HCT116 (cell line): ENCODE measurements around the gene IL17C. TPM values are rescaled to one million over a fixed set of nuclear protein-coding genes. Genes with fewer than 3 reads are reported as not detected.

Experiments used
- ATAC-seq: fragments of 200-7000 bp; cut with Tn5 transposase; 2 replicates; pipeline ENCODE4 v1.9.1; 2020; ENCODE audit warnings: mild to moderate bottlenecking, moderate library complexity
- BruUV-seq: library from RNA; stranded (reverse); fragments of 400-500 nt; replicated peaks from 2 replicates; lab custom pipeline; 2021; lab: Mats Ljungman, UMichigan
- CTCF ChIA-PET: fragments of 300-600 bp; sonication (Branson Sonifier 250); formaldehyde crosslinking; loops from one replicate; lab custom pipeline; 2021; ENCODE audit warnings: antibody characterized with exemption; lab: Charles Lee
- POLR2A ChIA-PET: fragments of 300-600, 350-600 bp; sonication (Branson Sonifier 250); formaldehyde crosslinking; loops from one replicate; lab custom pipeline; 2021; ENCODE audit warnings: antibody characterized with exemption; lab: Charles Lee
- RAD21 ChIA-PET, 2 experiments: fragments of 300-600 bp; sonication (Branson Sonifier 250); formaldehyde crosslinking; loops; one replicate each; lab custom pipeline; 2023; ENCODE audit warnings: low total read pairs in 2 of 2; ENCODE audit not compliant: uncharacterized antibody in 2 of 2, unreplicated experiment in 2 of 2, low non-redundant PET in 1 of 2; lab: Charles Lee
- DNase-seq: peaks from one replicate; pipeline ENCODE4 v3.0.0-alpha.2; 2010; ENCODE audit warnings: low read depth, low spot score
- H2AFZ ChIP-seq: fragments of 200-600 bp; shearing (Covaris generic), sonication (generic); 2 replicates; pipeline ENCODE4 v1.6.1; 2017; ENCODE audit warnings: low read depth, mixed run types, mixed read lengths, antibody characterized with exemption, low read length; ENCODE audit not compliant: poor library complexity, severe bottlenecking
- H3K27ac ChIP-seq: 2 replicates; pipeline ENCODE4 v1.5.1; 2012; ENCODE audit warnings: low read depth, low read length
- H3K27me3 ChIP-seq: fragments of 200-600 bp; sonication (generic); 2 replicates; pipeline ENCODE4 v1.6.1; 2016; ENCODE audit warnings: mixed run types, low read length, mixed read lengths; ENCODE audit not compliant: insufficient read depth
- H3K36me3 ChIP-seq, 2 experiments: fragments of 200-500 bp in 1 of 2; fragments of 200-600 bp in 1 of 2; sonication (Bioruptor generic) in 1 of 2; sonication (generic) in 1 of 2; 2 replicates each; pipeline versions ENCODE4 v1.5.1 to v1.6.1; 2014 to 2016; ENCODE audit warnings: low read length in 2 of 2, inconsistent platforms in 1 of 2, mixed read lengths in 1 of 2, mixed run types in 1 of 2; ENCODE audit not compliant: insufficient read depth in 2 of 2, control insufficient read depth in 1 of 2
- H3K4me1 ChIP-seq, 2 experiments: fragments of 200-600 bp in 1 of 2; sonication (generic) in 1 of 2; 2 replicates each; pipeline versions ENCODE4 v1.5.1 to v1.6.1; 2012 to 2017; ENCODE audit warnings: low read length in 2 of 2, inconsistent platforms in 1 of 2, mild to moderate bottlenecking in 1 of 2, mixed read lengths in 1 of 2, mixed run types in 1 of 2, moderate library complexity in 1 of 2; ENCODE audit not compliant: insufficient read depth in 2 of 2, control insufficient read depth in 1 of 2
- H3K4me2 ChIP-seq: fragments of 200-600 bp; sonication (generic); 2 replicates; pipeline ENCODE4 v1.6.1; 2017; ENCODE audit warnings: mixed run types, low read length, mixed read lengths
- H3K4me3 ChIP-seq, 2 experiments: fragments of 200-600 bp in 1 of 2; sonication (generic) in 1 of 2; replicated peaks in 1 of 2; 2 replicates each; pipeline ENCODE4 v1.5.1; 2011 to 2016; ENCODE audit warnings: low read length in 2 of 2, control low read depth in 1 of 2, low read depth in 1 of 2, mild to moderate bottlenecking in 1 of 2, mixed read lengths in 1 of 2, mixed run types in 1 of 2
- H3K79me2 ChIP-seq: fragments of 200-600 bp; sonication (generic); 2 replicates; pipeline ENCODE4 v1.6.1; 2017; ENCODE audit warnings: mild to moderate bottlenecking, mixed run types, low read length, moderate library complexity, mixed read lengths; ENCODE audit not compliant: insufficient read depth
- H3K9ac ChIP-seq: fragments of 200-600 bp; sonication (generic); 2 replicates; pipeline ENCODE4 v1.6.1; 2016; ENCODE audit warnings: low read length, mixed read lengths
- H3K9me2 ChIP-seq: fragments of 200-600 bp; sonication (generic), shearing (Covaris generic); 2 replicates; pipeline ENCODE4 v1.6.1; 2017; ENCODE audit warnings: mixed run types, mild to moderate bottlenecking, moderate library complexity; ENCODE audit not compliant: insufficient read depth
- H3K9me3 ChIP-seq, 2 experiments: fragments of 200-500 bp in 1 of 2; fragments of 200-600 bp in 1 of 2; sonication (Bioruptor generic) in 1 of 2; sonication (generic) in 1 of 2; 2 replicates each; pipeline ENCODE4 v1.6.1; 2014 to 2017; ENCODE audit warnings: low read length in 2 of 2, mixed read lengths in 2 of 2, inconsistent platforms in 1 of 2, low read depth in 1 of 2, mild to moderate bottlenecking in 1 of 2, mixed run types in 1 of 2, moderate library complexity in 1 of 2; ENCODE audit not compliant: control insufficient read depth in 1 of 2, insufficient read depth in 1 of 2
- H4K20me1 ChIP-seq: fragments of 200-600 bp; sonication (generic), shearing (Covaris generic); 2 replicates; pipeline ENCODE4 v1.6.1; 2017; ENCODE audit warnings: mixed run types, mild to moderate bottlenecking, moderate library complexity; ENCODE audit not compliant: insufficient read depth
- CEBPB ChIP-seq: IDR thresholded peaks from 2 replicates; pipeline ENCODE4 v1.6.1; 2012; ENCODE audit warnings: low read depth
- CTCF ChIP-seq, 3 experiments: fragments of 200-600 bp in 1 of 3; sonication (generic) in 1 of 3; IDR thresholded peaks in 2 of 3; conservative IDR thresholded peaks in 1 of 3; 2 replicates each; pipeline ENCODE4 v1.5.1; 2012 to 2017; ENCODE audit warnings: low read depth in 2 of 3, low read length in 2 of 3, antibody characterized with exemption in 1 of 3, borderline replicate concordance in 1 of 3, control low read depth in 1 of 3, mild to moderate bottlenecking in 1 of 3, mixed read lengths in 1 of 3, mixed run types in 1 of 3, moderate library complexity in 1 of 3; ENCODE audit not compliant: insufficient read depth in 1 of 3
- ELF1 ChIP-seq: IDR thresholded peaks from 2 replicates; pipeline ENCODE4 v1.6.1; 2012; ENCODE audit warnings: low read depth, borderline replicate concordance
- EZH2 ChIP-seq: fragments of 200-600 bp; sonication (generic); IDR thresholded peaks from 2 replicates; pipeline ENCODE4 v1.6.1; 2017; ENCODE audit warnings: antibody characterized with exemption, mixed run types
- POLR2A ChIP-seq: IDR thresholded peaks from 2 replicates; pipeline ENCODE4 v1.7.0; 2011; ENCODE audit warnings: borderline replicate concordance; ENCODE audit not compliant: insufficient read depth, insufficient read length; ENCODE audit errors: extremely low read depth
- SIN3A ChIP-seq: IDR thresholded peaks from 2 replicates; pipeline ENCODE4 v1.6.1; 2012; ENCODE audit warnings: low read depth
- SRF ChIP-seq: IDR thresholded peaks from 2 replicates; pipeline ENCODE4 v1.6.1; 2012; ENCODE audit warnings: low read depth
- ZFX ChIP-seq: fragments of 450-650 bp; IDR thresholded peaks from 2 replicates; pipeline ENCODE4 v1.6.1; 2017
- intact Hi-C: fragments of 100-400 bp; cut with micrococcal nuclease; formaldehyde crosslinking; loops from 2 replicates; pipeline ENCODE4 v1.10.0; 2022
- total RNA-seq: library from RNA; stranded (reverse); gene quantifications from one replicate; pipeline ENCODE4 v1.2.1, GENCODE V29; 2021; ENCODE audit not compliant: unreplicated experiment
- TF ChIP-seq, protein P1 (sequence below): IDR thresholded peaks from 2 replicates; pipeline ENCODE4 v1.6.1; 2012
- TF ChIP-seq, protein P2 (sequence below): IDR thresholded peaks from 2 replicates; pipeline ENCODE4 v1.6.1; 2012
- TF ChIP-seq, protein P3 (sequence below): IDR thresholded peaks from 2 replicates; pipeline ENCODE4 v1.6.1; 2012; ENCODE audit warnings: low read depth

The IL17C gene
- total RNA-seq, 1 experiment from 2014 or later = not detected

- TF ChIP-seq ELF1 (no peak), CTCF (IDR thresholded peaks at IDR 0.05 in 2 of 3, conservative IDR thresholded peaks at IDR 0.05 in 1 of 3; ENCODE audit: borderline replicate concordance in 1 of 3, insufficient read depth in 1 of 3, low read depth in 2 of 3, low read length in 2 of 3) (no peak)
Observed at GRCh38 chr16:88595101-88595500, 43.3 kb upstream of the IL17C start (continued).

- Histone ChIP-seq H3K4me3 (no peak overlapping the region), H3K9me3 (no peaks in the 10 kb centered on the region), H3K4me2 (no peak overlapping the region), H3K4me1 (no peaks in the 10 kb centered on the region), H3K9me2 (no peaks in the 10 kb centered on the region), H3K36me3 (peaks cover 48 to 50% of the 10 kb centered on the region in 2 experiments; a peak in 3 of 4 replicates), H4K20me1 (peaks cover 4% of the 10 kb centered on the region; the same call in 1 of the 2 replicates)
- ATAC-seq = no peak
- intact Hi-C loops = no loop called here
- CTCF ChIA-PET = no interaction called here
- no peak for TF ChIP-seq SRF
- TF ChIP-seq, all 23 proteins: peak for 0
- Histone ChIP-seq H3K79me2 (peaks cover 84% of the 10 kb centered on the region), H2AFZ (no peak overlapping the region), H3K27me3 (no peaks in the 10 kb centered on the region), H3K27ac (no peak overlapping the region), H3K9ac (no peak overlapping the region)
- no peak for DNase-seq
- ChIA-PET RAD21 (interaction anchor here in 1 of 2 experiments (0.7 kb wide), 1 partner anchor 98 kb away, joined by 3 read pairs; no protein-coding TSS in a partner anchor), POLR2A (no interaction called here)
- BruUV-seq = no TSS peak
Observed at GRCh38 chr16:88595921-88596320, 42.5 kb upstream of the IL17C start.

DNA sequence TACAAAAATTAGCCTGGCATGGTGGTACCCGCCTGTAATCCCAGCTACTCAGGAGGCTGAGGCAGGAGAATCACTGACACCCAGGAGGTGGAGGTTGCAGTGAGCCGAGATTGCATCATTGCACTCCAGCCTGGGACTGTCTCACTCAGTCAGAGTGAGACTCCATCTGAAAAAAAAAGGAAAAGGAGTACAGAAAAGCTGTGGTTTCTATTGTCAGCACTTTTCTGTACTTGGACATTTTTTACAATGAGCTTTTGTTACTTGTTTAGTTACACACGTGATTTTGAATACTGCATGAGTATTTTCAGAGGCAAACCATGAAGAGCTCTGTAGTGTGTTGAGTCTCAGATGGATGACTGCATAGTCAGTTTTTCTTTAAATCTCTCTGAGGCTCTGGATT, 41.9 kb upstream of the IL17C start:
- Histone ChIP-seq H3K79me2 (peaks cover 82% of the 10 kb centered on the region), H3K9me3 (no peaks in the 10 kb centered on the region), H3K4me2 (no peak overlapping the region), H4K20me1 (peaks cover 4% of the 10 kb centered on the region; the same call in 1 of the 2 replicates), H2AFZ (no peak overlapping the region), H3K9me2 (no peaks in the 10 kb centered on the region), H3K27ac (no peak overlapping the region), H3K27me3 (no peaks in the 10 kb centered on the region), H3K9ac (no peak overlapping the region), H3K36me3 (peaks cover 52 to 55% of the 10 kb centered on the region in 2 experiments; a peak in 3 of 4 replicates), H3K4me1 (no peaks in the 10 kb centered on the region), H3K4me3 (no peak overlapping the region)
- intact Hi-C loops = no loop called here
- no peak for DNase-seq
- no peak for ATAC-seq
- ChIA-PET CTCF (no interaction called here), RAD21 (interaction anchor here in 1 of 2 experiments (0.7 kb wide), 1 partner anchor 98 kb away, joined by 3 read pairs; no protein-coding TSS in a partner anchor), POLR2A (no interaction called here)
- no TSS peak for BruUV-seq
- TF ChIP-seq POLR2A = no peak
- TF ChIP-seq, protein P1, sequence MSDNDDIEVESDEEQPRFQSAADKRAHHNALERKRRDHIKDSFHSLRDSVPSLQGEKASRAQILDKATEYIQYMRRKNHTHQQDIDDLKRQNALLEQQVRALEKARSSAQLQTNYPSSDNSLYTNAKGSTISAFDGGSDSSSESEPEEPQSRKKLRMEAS = no peak
- TF ChIP-seq SIN3A = no peak
- TF ChIP-seq, protein P2, sequence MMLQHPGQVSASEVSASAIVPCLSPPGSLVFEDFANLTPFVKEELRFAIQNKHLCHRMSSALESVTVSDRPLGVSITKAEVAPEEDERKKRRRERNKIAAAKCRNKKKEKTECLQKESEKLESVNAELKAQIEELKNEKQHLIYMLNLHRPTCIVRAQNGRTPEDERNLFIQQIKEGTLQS = no peak
- TF ChIP-seq, protein P3, sequence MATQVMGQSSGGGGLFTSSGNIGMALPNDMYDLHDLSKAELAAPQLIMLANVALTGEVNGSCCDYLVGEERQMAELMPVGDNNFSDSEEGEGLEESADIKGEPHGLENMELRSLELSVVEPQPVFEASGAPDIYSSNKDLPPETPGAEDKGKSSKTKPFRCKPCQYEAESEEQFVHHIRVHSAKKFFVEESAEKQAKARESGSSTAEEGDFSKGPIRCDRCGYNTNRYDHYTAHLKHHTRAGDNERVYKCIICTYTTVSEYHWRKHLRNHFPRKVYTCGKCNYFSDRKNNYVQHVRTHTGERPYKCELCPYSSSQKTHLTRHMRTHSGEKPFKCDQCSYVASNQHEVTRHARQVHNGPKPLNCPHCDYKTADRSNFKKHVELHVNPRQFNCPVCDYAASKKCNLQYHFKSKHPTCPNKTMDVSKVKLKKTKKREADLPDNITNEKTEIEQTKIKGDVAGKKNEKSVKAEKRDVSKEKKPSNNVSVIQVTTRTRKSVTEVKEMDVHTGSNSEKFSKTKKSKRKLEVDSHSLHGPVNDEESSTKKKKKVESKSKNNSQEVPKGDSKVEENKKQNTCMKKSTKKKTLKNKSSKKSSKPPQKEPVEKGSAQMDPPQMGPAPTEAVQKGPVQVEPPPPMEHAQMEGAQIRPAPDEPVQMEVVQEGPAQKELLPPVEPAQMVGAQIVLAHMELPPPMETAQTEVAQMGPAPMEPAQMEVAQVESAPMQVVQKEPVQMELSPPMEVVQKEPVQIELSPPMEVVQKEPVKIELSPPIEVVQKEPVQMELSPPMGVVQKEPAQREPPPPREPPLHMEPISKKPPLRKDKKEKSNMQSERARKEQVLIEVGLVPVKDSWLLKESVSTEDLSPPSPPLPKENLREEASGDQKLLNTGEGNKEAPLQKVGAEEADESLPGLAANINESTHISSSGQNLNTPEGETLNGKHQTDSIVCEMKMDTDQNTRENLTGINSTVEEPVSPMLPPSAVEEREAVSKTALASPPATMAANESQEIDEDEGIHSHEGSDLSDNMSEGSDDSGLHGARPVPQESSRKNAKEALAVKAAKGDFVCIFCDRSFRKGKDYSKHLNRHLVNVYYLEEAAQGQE = no peak
- no peak for TF ChIP-seq ZFX
- no peak for TF ChIP-seq EZH2
- no peak for TF ChIP-seq CEBPB
